NCI-H510A (cell line): Measurements from ENCODE around the gene KRTCAP2.
"Not testable (repeated sequence)": the region's sequence is repeated elsewhere in the genome, so short reads cannot be mapped to it uniquely, and the experiment has no call there.

ENCODE experiments used
- DNase-seq: peaks from one replicate; lab custom pipeline; 2025; lab: John Stamatoyannopoulos, UW

KRTCAP2 gene

GRCh38 chr1:155199792-155200191 is 26.7 kb upstream of the KRTCAP2 start:
- DNase-seq, result no peak

- DNase-seq, result no peak
Measured at GRCh38 chr1:155198547-155198906, 25.4 kb upstream of the KRTCAP2 start.

- no peak for DNase-seq
Measured at GRCh38 chr1:155197901-155198546, 24.9 kb upstream of the KRTCAP2 start.

- DNase-seq, result no peak
Measured at GRCh38 chr1:155196893-155197638, 24.0 kb upstream of the KRTCAP2 start.

- DNase-seq, result no peak
Measured at GRCh38 chr1:155196103-155196892, 23.2 kb upstream of the KRTCAP2 start.

GRCh38 chr1:155195201-155196102 is 22.3 kb upstream of the KRTCAP2 start:
- DNase-seq, result no peak

- DNase-seq, result not testable (repeated sequence)
Measured at GRCh38 chr1:155193991-155194240, 20.8 kb upstream of the KRTCAP2 start.

GRCh38 chr1:155193275-155193990 is 20.3 kb upstream of the KRTCAP2 start:
- peak; percentile 81 for DNase-seq

GRCh38 chr1:155192346-155193274 is 19.5 kb upstream of the KRTCAP2 start:
- peak; percentile 87 for DNase-seq

- DNase-seq, result no peak
Measured at GRCh38 chr1:155191904-155192303, 18.8 kb upstream of the KRTCAP2 start.

- not testable (repeated sequence) for DNase-seq
Measured at GRCh38 chr1:155189926-155190325, 16.8 kb upstream of the KRTCAP2 start.

GRCh38 chr1:155188268-155188667 is 15.2 kb upstream of the KRTCAP2 start:
- no peak for DNase-seq

GRCh38 chr1:155187456-155187891 is 14.4 kb upstream of the KRTCAP2 start:
- DNase-seq, result no peak

GRCh38 chr1:155186794-155187455 is 13.8 kb upstream of the KRTCAP2 start:
- no peak for DNase-seq

GRCh38 chr1:155186067-155186793 is 13.1 kb upstream of the KRTCAP2 start:
- DNase-seq, result peak; percentile 52

- DNase-seq, result no peak
Measured at GRCh38 chr1:155185783-155186066, 12.6 kb upstream of the KRTCAP2 start.

- DNase-seq, result no peak
Measured at GRCh38 chr1:155184835-155185782, 12.0 kb upstream of the KRTCAP2 start.

GRCh38 chr1:155184351-155184811 is 11.3 kb upstream of the KRTCAP2 start:
- DNase-seq, result no peak
